Astrocyte (in vitro differentiated cells and primary cell): Measurements from ENCODE around the gene NOTCH4.

Experiments used
- EZH2 ChIP-seq: IDR thresholded peaks from 2 replicates; pipeline ENCODE4 v1.6.1; 2012; ENCODE audit warnings: mild to moderate bottlenecking, low read length, inconsistent platforms; ENCODE audit not compliant: insufficient read depth
- TF ChIP-seq, protein P1 (sequence below): IDR thresholded peaks from 2 replicates; pipeline ENCODE4 v1.5.1; 2011; ENCODE audit warnings: low read depth, mild to moderate bottlenecking, inconsistent platforms, low read length, moderate library complexity; ENCODE audit not compliant: insufficient read depth

DNA sequence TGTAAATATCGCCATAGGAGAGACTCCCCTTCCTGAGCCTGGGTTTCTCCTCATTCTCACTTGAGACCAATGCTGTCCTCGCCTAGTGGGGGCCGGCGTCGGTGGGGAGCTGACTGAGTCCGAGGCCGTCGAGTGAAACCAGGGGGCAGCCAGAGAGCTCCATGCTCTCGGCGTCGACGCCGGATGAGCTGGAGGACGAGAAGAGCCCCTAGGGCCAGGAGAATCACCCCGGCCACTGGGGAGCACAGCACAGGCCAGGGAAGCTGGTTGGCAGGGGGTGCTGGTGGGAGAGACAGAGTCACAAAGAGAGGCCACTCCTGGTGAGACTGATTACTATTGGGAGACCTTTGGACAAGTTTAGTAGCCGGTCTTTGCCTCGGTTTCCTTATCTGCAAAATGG, 25.0 kb downstream of the NOTCH4 start:
- TF ChIP-seq, protein P1, sequence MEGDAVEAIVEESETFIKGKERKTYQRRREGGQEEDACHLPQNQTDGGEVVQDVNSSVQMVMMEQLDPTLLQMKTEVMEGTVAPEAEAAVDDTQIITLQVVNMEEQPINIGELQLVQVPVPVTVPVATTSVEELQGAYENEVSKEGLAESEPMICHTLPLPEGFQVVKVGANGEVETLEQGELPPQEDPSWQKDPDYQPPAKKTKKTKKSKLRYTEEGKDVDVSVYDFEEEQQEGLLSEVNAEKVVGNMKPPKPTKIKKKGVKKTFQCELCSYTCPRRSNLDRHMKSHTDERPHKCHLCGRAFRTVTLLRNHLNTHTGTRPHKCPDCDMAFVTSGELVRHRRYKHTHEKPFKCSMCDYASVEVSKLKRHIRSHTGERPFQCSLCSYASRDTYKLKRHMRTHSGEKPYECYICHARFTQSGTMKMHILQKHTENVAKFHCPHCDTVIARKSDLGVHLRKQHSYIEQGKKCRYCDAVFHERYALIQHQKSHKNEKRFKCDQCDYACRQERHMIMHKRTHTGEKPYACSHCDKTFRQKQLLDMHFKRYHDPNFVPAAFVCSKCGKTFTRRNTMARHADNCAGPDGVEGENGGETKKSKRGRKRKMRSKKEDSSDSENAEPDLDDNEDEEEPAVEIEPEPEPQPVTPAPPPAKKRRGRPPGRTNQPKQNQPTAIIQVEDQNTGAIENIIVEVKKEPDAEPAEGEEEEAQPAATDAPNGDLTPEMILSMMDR: no peak
- no peak for TF ChIP-seq EZH2
